EH (cell line): ENCODE measurements around the gene HLF.
"Not testable (repeated sequence)": the region's sequence is repeated elsewhere in the genome, so short reads cannot be mapped to it uniquely, and the experiment has no call there.

Experiments
- DNase-seq: peaks from one replicate; pipeline ENCODE4 v3.0.0-alpha.2; 2015; ENCODE audit warnings: low read depth

The HLF gene

DNA sequence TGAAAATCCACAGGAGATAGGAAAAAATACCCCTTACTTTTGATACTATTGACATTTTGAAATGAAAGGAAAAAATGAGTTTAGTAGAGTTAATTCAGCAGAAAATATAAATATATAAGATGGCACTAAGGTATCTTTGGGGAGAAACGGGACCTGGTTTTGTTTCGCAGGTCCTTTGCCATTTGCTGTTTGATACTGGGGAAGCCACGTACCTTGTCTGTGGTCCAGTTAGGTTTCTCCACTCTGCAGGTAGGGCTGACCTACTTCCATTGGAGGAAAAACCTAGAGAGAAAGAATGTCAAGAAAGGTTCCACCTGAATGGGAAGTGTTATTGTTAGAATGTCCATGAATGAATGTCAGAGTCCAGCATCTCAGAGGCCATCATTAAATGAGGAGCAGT, 48.1 kb downstream of the HLF start:
- no peak for DNase-seq

DNA sequence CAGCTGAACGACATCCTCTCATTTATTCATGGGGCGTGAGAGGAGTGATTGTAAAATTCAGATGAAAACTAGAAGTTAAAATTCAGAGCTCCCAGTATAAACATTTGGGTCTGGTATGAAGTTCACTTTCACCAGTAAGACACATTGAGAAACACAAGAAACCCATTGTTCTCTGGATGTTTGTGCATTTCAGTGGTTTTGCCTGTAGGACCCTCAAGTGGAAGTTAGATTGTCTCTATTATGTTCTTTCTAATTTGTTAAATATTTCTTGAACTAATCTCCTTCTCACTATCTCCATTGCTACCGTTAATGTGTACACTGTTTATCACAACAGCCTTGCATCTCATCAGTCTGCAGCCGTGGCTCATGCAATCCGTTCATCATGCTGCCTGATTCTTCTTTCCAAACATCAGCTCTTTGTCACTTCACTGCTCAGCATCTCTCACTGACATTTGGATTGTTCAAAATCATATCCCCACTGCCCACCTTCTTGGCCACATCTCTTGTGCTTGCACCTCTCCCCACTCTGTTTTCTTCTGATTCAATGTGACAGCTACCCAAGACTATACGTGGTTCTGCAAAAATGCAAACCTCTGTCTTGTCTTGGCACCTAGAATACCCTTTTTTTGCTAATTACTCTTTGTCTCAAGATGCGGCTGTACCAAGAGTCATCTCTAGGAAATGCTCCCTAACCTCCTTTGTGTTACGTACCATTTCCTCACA, 49.5 kb downstream of the HLF start:
- no peak for DNase-seq

DNA sequence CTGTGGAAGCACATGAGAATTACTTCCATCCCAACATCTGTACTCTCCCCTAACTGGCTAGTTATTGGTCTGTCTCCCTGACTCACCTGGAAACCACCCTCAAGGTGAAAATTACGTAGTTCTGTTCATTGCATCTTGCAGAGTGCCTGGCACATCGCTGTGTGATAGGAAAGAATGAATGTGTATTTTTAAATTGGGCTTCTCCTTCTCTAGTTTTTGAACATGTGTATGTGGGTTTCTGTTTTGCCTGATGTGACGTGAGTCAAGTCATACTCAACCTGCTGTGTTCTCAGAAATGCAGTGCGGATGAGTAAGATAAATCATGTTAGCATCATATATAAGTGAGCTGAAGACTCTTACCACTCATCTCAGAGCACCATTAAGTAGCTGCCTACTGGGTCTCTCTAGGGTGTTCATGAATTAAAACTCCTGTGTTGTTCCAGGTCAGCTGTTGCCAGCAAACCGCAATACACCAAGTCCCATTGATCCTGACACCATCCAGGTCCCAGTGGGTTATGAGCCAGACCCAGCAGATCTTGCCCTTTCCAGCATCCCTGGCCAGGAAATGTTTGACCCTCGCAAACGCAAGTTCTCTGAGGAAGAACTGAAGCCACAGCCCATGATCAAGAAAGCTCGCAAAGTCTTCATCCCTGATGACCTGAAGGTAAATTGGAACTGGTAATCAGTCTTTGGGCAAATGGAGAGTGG, 50.2 kb downstream of the HLF start:
- DNase-seq, result no peak

DNA sequence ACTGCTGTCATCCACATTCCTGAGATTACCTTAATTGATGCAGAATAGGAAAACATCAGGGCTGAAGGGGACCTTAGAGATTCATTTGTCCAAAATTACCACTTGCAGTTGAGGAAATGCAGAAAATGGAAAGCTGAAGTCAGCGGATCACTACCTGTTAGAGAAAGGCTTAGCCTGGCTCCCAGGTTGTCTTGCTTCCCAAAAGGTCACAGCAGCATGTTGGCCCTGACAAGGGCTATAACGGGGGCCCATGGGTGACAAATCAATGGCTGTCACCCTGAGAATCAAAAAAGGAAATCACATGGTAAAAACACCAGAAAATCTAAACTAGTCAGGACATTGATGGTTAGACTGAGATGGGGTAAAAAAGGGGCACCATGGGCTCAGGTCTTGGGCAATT, 51.7 kb downstream of the HLF start:
- no peak for DNase-seq

DNA sequence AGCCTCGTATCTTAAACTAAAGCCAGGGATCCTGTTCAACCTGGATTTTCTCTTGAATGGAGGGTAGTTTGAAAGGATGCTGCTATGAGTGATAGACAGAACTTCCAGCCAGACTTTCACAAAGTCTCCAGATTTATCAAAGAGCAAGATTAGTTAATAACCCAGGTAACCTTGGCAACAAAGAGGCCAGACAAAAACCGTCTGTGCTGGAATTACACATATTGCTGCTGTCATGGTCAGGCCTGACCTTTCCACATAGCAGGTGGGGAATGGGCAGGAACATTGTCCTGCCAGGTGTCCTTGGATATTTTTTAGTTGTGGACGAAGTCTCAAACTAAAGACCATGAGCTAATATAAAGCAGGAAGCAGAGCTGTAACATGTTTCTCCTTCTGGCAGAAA, 52.5 kb downstream of the HLF start:
- no peak for DNase-seq

DNA sequence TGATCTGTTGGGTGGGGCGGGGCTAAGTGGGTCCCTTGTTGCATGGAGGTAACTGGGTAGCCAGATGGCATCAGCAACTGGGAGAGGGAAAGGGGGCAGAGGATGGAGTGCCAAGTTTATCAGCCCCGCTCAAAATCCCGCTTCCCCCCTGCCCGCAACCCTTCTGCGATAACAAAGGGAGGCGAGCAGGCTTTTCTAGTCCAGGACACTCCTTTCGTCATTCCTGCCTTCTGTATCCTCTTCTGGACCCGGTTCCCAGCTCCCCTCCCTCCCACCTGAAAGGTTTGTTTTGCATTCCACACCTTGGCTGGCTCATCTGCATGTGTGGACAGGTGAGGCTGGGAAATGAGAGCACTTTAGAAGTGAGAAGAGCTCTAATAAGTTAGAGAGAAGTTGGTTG, 53.3 kb downstream of the HLF start:
- no peak for DNase-seq

DNA sequence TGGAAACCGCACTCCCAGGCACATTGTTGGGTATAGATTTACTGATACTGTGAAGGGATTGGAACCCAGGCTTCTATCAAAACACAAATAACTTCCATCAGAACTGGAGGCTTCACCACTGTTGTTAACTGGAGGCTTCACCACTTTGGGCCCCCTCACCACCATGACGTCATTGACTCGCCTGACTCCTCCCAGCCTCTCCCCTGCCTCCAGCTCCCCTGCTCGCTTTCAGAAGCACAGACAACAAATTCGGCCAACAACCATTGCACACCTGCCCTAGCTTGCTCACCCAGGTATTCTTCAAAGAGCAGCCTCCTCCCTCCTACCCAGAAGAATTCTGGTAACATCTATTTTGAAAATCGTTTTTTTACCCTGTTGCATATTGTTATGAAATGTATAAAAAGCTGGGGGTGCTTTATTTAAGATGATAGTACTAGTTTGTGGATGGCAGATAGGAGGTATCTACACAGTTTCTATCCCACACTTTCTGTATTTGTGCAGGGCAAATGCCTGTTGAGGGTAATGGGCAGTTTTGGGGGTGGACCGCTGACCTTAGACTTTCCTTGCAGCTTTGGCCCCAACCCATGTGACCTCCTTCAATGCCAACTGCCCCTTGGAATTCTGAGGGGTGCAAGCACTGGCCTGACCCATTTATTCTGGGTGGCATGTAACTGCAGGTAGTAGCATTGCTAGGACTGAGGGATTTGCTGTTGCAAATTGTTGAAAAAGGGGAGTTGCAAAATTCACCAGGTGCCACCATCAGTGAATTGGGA, 54.1 kb downstream of the HLF start:
- DNase-seq, result no peak

DNA sequence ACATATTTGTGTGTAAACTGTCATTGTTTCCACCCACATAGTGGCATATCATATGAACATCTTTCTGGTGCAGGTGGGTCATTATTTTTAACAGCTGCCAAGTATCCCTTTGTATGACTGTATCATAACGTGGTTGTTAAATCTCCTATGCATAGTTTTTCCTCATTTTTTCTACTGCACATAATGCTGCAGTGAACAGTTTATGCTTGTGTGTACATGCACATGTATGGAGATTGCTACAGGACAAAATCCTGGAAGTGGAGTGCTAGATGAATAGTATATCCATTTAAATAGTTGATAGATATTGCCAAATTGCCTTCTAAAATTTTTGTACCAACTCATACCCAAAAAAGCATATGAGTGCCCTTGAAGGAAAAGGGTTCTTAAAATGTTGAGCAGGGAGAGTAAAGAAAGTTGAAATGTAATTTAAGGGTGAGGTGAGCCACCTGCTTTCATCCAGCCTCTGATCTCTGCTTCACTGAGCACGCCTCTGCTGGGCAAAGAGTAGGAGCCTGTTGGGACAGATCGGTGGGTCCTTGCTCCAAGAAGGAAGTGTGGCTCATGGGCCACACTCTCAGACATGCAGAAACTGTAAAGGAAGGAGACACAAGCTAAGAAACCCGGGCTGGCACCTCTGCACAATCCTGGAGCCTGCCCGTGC, 55.3 kb downstream of the HLF start:
- DNase-seq, result no peak

DNA sequence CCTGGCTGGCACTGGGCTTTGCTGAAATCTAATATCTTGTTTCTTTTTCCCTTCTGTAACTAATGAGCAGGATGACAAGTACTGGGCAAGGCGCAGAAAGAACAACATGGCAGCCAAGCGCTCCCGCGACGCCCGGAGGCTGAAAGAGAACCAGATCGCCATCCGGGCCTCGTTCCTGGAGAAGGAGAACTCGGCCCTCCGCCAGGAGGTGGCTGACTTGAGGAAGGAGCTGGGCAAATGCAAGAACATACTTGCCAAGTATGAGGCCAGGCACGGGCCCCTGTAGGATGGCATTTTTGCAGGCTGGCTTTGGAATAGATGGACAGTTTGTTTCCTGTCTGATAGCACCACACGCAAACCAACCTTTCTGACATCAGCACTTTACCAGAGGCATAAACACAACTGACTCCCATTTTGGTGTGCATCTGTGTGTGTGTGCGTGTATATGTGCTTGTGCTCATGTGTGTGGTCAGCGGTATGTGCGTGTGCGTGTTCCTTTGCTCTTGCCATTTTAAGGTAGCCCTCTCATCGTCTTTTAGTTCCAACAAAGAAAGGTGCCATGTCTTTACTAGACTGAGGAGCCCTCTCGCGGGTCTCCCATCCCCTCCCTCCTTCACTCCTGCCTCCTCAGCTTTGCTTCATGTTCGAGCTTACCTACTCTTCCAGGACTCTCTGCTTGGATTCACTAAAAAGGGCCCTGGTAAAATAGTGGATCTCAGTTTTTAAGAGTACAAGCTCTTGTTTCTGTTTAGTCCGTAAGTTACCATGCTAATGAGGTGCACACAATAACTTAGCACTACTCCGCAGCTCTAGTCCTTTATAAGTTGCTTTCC, 56.0 kb downstream of the HLF start:
- peak; percentile 4 for DNase-seq

DNA sequence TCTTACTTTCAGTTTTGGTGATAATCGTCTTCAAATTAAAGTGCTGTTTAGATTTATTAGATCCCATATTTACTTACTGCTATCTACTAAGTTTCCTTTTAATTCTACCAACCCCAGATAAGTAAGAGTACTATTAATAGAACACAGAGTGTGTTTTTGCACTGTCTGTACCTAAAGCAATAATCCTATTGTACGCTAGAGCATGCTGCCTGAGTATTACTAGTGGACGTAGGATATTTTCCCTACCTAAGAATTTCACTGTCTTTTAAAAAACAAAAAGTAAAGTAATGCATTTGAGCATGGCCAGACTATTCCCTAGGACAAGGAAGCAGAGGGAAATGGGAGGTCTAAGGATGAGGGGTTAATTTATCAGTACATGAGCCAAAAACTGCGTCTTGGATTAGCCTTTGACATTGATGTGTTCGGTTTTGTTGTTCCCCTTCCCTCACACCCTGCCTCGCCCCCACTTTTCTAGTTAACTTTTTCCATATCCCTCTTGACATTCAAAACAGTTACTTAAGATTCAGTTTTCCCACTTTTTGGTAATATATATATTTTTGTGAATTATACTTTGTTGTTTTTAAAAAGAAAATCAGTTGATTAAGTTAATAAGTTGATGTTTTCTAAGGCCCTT, 56.8 kb downstream of the HLF start:
- DNase-seq, result no peak

DNA sequence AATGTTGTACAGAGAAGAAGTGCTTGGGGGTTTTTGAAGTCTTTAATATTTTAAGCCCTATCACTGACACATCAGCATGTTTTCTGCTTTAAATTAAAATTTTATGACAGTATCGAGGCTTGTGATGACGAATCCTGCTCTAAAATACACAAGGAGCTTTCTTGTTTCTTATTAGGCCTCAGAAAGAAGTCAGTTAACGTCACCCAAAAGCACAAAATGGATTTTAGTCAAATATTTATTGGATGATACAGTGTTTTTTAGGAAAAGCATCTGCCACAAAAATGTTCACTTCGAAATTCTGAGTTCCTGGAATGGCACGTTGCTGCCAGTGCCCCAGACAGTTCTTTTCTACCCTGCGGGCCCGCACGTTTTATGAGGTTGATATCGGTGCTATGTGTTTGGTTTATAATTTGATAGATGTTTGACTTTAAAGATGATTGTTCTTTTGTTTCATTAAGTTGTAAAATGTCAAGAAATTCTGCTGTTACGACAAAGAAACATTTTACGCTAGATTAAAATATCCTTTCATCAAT, 57.8 kb downstream of the HLF start:
- peak; percentile 76 for DNase-seq

DNA sequence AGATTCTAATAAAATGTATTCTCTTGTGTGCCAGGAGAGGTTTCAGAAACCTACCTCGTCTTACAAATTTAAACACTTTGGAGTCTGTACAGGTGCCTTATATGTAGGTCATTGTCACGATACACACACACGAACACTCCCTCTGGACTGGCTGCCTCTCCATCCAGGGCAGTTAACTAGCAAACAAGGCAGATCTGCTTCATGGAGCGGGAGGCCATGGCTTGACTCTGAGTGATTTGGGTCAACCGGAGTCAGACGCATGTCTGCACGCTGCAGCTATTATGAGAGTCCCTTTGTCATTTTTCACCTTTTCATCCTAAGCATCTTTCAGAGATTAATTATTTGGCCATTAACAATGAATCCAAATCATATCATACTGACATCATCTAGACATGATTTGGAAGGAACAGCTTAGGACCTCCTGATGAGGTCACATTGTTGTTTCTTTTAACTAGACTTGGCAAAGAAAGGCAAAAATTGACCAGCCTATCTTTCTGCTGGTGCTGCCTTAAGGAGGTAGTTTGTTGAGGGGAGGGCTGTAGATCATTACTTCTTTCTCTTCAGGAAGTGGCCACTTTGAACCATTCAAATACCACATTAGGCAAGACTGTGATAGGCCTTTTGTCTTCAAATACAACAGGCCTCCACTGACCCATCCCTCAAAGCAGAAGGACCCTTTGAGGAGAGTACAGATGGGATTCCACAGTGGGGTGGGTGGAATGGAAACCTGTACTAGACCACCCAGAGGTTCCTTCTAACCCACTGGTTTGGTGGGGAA, 58.9 kb downstream of the HLF start:
- no peak for DNase-seq

DNA sequence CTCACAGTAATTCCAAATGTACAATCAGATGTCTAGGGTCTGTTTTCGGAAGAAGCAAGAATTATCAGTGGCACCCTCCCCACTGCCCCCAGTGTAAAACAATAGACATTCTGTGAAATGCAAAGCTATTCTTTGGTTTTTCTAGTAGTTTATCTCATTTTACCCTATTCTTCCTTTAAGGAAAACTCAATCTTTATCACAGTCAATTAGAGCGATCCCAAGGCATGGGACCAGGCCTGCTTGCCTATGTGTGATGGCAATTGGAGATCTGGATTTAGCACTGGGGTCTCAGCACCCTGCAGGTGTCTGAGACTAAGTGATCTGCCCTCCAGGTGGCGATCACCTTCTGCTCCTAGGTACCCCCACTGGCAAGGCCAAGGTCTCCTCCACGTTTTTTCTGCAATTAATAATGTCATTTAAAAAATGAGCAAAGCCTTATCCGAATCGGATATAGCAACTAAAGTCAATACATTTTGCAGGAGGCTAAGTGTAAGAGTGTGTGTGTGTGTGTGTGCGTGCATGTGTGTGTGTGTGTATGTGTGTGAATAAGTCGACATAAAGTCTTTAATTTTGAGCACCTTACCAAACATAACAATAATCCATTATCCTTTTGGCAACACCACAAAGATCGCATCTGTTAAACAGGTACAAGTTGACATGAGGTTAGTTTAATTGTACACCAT, 59.7 kb downstream of the HLF start:
- no peak for DNase-seq

DNA sequence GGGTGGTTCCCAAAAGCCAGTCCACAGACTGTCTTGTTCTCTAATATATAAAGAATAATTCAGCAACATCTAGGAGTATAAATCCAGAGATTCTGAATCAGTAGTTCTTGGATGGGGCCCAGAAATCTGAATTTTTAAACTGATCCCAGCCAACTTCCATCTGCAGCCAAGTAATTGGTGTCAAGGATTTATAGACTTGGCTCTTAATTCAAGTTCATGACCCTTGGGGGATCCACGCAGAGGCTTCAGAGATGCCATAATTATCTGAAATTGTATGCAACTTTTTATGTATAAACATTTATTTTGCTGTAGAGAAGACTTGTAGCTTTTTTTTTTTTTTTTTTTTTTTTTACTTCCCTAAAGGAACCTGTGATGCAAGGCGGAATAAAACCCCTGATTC, 60.6 kb downstream of the HLF start:
- DNase-seq, result no peak

DNA sequence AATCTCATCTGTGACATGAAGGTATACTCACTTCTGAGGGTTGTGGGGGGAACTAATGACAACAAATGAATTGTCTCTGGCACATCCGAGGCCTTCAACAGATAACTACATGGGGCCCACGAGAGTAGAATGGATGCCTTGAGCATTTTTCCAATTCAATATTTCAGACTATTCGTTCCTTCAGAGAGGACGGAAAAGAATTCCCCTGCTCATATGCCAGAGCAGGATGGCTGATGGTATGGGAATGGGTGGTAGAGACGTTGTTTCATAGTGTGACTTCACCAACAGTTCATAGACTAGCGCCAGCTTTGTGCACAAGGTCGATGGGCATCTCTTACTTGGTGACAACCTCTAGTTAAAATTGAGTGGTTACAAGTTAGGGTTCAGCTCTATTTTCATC, 61.3 kb downstream of the HLF start:
- DNase-seq, result no peak

DNA sequence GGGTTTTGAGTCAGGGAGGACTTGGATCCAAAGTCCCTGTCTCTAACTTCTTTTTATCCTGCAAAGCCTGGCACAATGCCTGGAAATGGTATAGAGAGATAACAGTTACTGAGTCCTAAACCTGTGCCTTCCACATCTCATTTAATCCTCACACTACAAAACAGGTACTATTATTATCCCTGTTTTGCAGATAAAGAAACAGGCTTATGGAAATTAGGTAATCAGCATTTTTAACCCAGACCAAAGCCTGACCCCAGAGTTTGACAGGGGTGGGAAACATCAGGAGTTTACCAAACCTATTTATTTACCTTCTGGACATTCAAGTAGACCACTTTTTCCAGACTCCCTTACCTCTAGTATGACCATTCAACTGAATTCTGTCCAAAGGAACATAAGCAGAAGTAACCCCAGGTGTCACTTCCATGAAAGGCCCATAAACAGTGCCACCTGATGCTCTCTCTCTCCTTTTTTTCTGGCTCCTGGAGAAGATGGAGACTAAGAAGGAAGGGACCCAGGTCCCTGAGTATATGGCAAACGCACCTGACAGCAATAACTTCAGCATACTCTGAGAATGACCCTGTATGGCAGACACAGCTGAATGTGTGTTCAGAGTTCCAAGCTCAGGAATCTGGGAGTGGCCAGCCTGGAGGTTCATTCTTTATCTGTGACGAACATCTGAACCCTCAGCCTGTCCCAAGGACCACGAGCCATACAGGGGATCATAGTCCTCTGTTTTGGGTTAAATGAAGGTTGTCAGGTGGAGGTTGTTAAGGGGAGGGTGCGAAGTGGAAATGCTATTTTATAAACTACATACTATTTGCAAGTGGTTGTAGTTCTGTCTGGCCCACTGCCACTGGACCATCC, 62.7 kb downstream of the HLF start:
- peak; percentile 23 for DNase-seq

DNA sequence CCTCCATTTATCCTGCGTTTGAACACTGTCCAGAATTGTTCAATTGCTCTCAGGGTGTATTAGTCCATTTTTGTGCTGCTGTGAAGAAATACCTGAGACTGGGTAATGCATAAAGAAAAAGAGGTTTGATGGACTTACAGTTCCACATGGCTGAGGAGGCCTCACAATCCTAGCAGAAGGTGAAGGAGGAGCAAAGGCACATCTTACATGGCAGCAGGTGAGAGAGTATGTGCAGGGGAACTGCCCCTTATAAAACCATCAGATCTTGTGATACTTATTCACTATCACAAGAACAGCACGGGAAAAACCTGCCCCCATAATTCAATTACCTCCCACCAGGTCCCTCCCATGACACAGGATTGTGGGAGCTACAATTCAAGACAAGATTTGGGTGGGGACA, 63.8 kb downstream of the HLF start:
- DNase-seq, result not testable (repeated sequence)

DNA sequence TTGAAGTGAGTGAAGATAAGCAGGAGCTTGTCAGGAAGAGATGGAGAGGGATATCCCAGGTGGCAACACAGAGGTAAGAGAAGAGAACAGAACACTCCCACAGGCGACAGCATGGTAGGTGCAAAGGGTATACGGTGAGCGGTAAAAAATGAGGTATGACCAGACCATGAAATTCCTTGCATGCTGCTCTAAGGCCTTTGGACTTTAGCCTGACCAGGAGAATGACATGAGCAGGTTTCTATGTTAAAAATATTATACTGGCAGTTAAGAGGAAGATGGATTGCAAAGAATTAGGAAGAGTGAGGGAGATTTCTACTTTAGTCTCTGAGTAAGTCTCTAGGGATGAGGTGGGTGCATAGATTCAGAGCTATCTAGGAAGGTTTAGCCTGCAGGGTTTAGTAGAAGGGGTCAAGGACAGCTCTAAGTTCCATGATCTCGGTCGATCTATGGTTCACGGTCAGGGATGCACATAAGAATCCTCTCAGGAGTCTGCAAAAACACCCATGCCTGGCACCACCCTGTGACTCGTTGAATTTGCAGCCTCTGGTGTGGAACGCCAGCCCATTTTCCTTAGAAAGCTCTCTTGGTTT, 65.7 kb downstream of the HLF start:
- no peak for DNase-seq
